DND-41 (cell line): ENCODE results near the gene TMEM106C.

Experiments
- ATAC-seq: fragments of 200-7000 bp; cut with Tn5 transposase; 3 replicates; pipeline ENCODE4 v1.9.1; 2021; ENCODE audit warnings: low read depth; ENCODE audit not compliant: insufficient read depth
- DNase-seq: peaks from one replicate; pipeline ENCODE4 v3.0.0-alpha.2; 2020
- H2AFZ ChIP-seq: 2 replicates; pipeline ENCODE4 v1.6.0; 2012; ENCODE audit warnings: low read depth, low read length
- H3K27ac ChIP-seq: 2 replicates; pipeline ENCODE4 v1.5.1; 2012; ENCODE audit warnings: low read length, inconsistent platforms
- H3K27me3 ChIP-seq: fragments of 200-600 bp; sonication (generic); 2 replicates; pipeline ENCODE4 v1.6.0; 2012; ENCODE audit warnings: low read length, mild to moderate bottlenecking, inconsistent platforms; ENCODE audit not compliant: insufficient read depth, poor library complexity
- H3K36me3 ChIP-seq: 2 replicates; pipeline ENCODE4 v1.5.1; 2012; ENCODE audit warnings: low read length, inconsistent platforms; ENCODE audit not compliant: insufficient read depth
- H3K4me1 ChIP-seq: 2 replicates; pipeline ENCODE4 v1.5.1; 2012; ENCODE audit warnings: mild to moderate bottlenecking, low read length; ENCODE audit not compliant: insufficient read depth
- H3K4me2 ChIP-seq: 2 replicates; pipeline ENCODE4 v1.6.0; 2012; ENCODE audit warnings: mild to moderate bottlenecking, moderate library complexity, low read length, inconsistent platforms; ENCODE audit not compliant: insufficient read depth
- H3K4me3 ChIP-seq, 2 experiments: fragments of 200-600 bp in 1 of 2; shearing (Covaris generic) in 1 of 2; 2 replicates each; pipeline ENCODE4 v1.5.1; 2012 to 2016; ENCODE audit warnings: inconsistent platforms in 2 of 2, low read length in 2 of 2, mild to moderate bottlenecking in 2 of 2, low read depth in 1 of 2, moderate library complexity in 1 of 2
- H3K79me2 ChIP-seq: 2 replicates; pipeline ENCODE4 v1.6.0; 2012; ENCODE audit warnings: low read length, inconsistent platforms; ENCODE audit not compliant: insufficient read depth
- H3K9ac ChIP-seq: 2 replicates; pipeline ENCODE4 v1.6.0; 2012; ENCODE audit warnings: low read depth, mild to moderate bottlenecking, inconsistent platforms, low read length, moderate library complexity
- H3K9me3 ChIP-seq: 2 replicates; pipeline ENCODE4 v1.5.1; 2012; ENCODE audit warnings: low read length, moderate library complexity, mild to moderate bottlenecking, inconsistent platforms; ENCODE audit not compliant: insufficient read depth, severe bottlenecking
- H4K20me1 ChIP-seq: 2 replicates; pipeline ENCODE4 v1.6.0; 2012; ENCODE audit warnings: low read length; ENCODE audit not compliant: insufficient read depth
- EZH2 ChIP-seq: IDR thresholded peaks from 3 replicates; pipeline ENCODE4 v1.6.1; 2012; ENCODE audit warnings: borderline replicate concordance, low read depth, mild to moderate bottlenecking, moderate library complexity, low read length, inconsistent platforms; ENCODE audit not compliant: severe bottlenecking
- TF ChIP-seq, protein P1 (sequence below): IDR thresholded peaks from 2 replicates; pipeline ENCODE4 v1.5.1; 2012; ENCODE audit warnings: borderline replicate concordance, low read length, moderate library complexity, mild to moderate bottlenecking; ENCODE audit not compliant: poor library complexity, severe bottlenecking; ENCODE audit errors: extremely low read depth

Gene TMEM106C

DNA sequence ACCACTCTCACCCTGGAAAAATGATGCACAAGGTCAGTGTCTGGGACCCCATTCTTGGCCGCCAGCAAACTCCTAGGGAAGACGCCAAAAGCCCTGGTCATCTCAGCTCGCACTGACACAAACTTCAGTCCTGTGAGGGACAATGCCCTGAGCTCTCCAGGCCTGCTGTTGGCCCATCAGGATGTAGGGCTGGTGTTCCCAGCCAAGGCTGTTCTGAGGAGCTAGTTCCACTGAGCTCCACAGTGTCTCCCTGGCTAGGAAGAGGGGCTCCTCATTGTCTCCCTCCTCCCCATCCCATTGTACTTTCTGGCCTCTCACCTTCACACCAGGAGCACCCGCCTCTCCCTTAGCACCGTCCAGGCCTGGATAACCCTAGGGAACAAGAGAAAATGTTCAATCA lies 30.1 kb downstream of the TMEM106C start:
- Histone ChIP-seq H3K9me3 (no peaks in the 10 kb centered on the region), H3K79me2 (no peaks in the 10 kb centered on the region), H3K9ac (no peak overlapping the region), H3K27ac (no peak overlapping the region), H3K36me3 (no peaks in the 10 kb centered on the region), H3K4me3 (no peak overlapping the region), H4K20me1 (peaks cover 19% of the 10 kb centered on the region), H3K4me1 (peaks cover 24% of the 10 kb centered on the region), H3K27me3 (peaks cover 20% of the 10 kb centered on the region), H3K4me2 (no peak overlapping the region), H2AFZ (no peak overlapping the region)
- ATAC-seq = no peak
- TF ChIP-seq, protein P1, sequence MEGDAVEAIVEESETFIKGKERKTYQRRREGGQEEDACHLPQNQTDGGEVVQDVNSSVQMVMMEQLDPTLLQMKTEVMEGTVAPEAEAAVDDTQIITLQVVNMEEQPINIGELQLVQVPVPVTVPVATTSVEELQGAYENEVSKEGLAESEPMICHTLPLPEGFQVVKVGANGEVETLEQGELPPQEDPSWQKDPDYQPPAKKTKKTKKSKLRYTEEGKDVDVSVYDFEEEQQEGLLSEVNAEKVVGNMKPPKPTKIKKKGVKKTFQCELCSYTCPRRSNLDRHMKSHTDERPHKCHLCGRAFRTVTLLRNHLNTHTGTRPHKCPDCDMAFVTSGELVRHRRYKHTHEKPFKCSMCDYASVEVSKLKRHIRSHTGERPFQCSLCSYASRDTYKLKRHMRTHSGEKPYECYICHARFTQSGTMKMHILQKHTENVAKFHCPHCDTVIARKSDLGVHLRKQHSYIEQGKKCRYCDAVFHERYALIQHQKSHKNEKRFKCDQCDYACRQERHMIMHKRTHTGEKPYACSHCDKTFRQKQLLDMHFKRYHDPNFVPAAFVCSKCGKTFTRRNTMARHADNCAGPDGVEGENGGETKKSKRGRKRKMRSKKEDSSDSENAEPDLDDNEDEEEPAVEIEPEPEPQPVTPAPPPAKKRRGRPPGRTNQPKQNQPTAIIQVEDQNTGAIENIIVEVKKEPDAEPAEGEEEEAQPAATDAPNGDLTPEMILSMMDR = no peak
- TF ChIP-seq EZH2 = no peak
- DNase-seq = no peak

DNA sequence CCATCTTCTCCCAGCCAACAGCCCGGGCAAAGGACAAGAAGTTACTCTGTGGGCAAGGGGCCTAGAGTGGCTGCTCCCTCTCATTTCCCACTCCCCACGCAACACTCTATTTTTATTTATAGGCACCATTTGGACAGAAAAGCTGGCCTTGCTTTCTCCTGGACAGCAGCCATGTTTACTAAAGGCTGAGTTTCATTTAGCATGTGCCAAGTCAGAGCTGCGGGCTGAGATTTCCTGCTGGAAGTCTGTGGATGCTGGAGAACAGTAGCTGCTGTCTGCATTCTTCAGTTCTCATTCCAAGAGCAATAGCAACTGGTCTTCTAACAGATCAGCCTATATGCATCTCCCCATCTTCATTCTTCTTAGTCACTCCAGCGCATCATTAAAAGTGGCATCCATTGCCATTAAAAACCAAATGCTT lies 32.6 kb downstream of the TMEM106C start:
- no peak overlapping the region for H2AFZ ChIP-seq
- ATAC-seq = no peak
- no peak for TF ChIP-seq EZH2
- TF ChIP-seq, protein P1 = no peak

DNA sequence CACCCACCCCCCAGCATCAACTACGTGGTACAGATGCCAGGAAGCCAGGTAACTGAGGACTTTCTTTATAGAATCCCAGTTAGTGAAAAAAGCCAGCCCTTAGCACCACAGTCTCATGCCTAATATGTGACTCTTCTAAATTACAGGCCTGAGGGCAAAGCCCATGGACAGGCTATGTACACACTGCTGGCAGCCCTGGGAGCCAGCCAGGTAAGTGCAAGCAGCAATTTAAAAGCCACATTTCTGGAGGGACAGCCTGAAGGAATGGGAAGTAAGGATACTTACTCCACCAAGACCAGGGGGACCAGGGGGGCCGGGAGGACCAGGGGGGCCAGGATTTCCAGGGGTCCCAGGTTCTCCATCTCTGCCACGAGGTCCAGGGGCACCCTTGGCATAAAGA lies 33.9 kb downstream of the TMEM106C start:
- ATAC-seq (no peak), DNase-seq (no peak)
- TF ChIP-seq, protein P1 = no peak
- no peak for TF ChIP-seq EZH2
- H3K4me1 ChIP-seq = no peaks in the 10 kb centered on the region
- no peak overlapping the region for H3K4me2 ChIP-seq
- H3K4me3 ChIP-seq = no peak overlapping the region
- no peak overlapping the region for H2AFZ ChIP-seq
- no peaks in the 10 kb centered on the region for H3K9me3 ChIP-seq
- H3K36me3 ChIP-seq = no peaks in the 10 kb centered on the region
- no peaks in the 10 kb centered on the region for H3K79me2 ChIP-seq
- no peak overlapping the region for H3K9ac ChIP-seq
- H4K20me1 ChIP-seq = 0 out of 2 replicates have a peak, but pooled peaks cover 3% of the 10 kb centered on the region
- H3K27ac ChIP-seq = no peak overlapping the region
- peaks cover 49% of the 10 kb centered on the region for H3K27me3 ChIP-seq

More for the DNA sequence above, 32.6 kb downstream of the TMEM106C start:
- Histone ChIP-seq H3K4me2 (no peak overlapping the region), H3K4me1 (peaks cover 7% of the 10 kb centered on the region), H3K79me2 (no peaks in the 10 kb centered on the region), H3K4me3 (no peak overlapping the region), H3K27ac (no peak overlapping the region), H3K9me3 (no peaks in the 10 kb centered on the region), H3K9ac (no peak overlapping the region), H3K36me3 (no peaks in the 10 kb centered on the region), H4K20me1 (peaks cover 14% of the 10 kb centered on the region), H3K27me3 (peaks cover 42% of the 10 kb centered on the region)
- DNase-seq = no peak

DNA sequence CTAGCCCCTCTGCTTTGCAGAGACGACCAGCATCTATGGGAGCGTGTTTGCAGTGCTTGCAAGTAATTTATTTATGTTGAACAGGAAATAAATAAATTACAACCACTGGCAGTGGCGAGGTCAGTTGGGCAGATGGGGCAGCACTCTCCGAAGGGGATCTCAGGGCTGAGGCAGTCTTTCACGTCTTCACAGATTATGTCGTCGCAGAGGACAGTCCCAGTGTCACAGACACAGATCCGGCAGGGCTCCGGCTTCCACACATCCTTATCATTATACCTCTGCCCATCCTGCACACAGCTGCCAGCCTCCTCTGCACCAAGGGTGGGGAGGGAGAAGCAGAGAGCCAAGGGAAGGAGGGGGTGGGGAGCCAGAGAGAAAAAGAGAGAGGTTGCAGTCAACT lies 36.4 kb downstream of the TMEM106C start:
- ATAC-seq = no peak
- H3K4me1 ChIP-seq = no peaks in the 10 kb centered on the region
- H3K27me3 ChIP-seq = peaks cover 47% of the 10 kb centered on the region
- H3K27ac ChIP-seq = no peak overlapping the region
- H2AFZ ChIP-seq = no peak overlapping the region
- no peak overlapping the region for H3K9ac ChIP-seq
- no peak for TF ChIP-seq EZH2
- TF ChIP-seq, protein P1 = no peak
- no peaks in the 10 kb centered on the region for H3K79me2 ChIP-seq
- no peak for DNase-seq
- H3K4me2 ChIP-seq = no peak overlapping the region
- no peak overlapping the region for H3K4me3 ChIP-seq
- no peaks in the 10 kb centered on the region for H3K9me3 ChIP-seq
- H3K36me3 ChIP-seq = no peaks in the 10 kb centered on the region
- H4K20me1 ChIP-seq = no peaks in the 10 kb centered on the region
